ENCODE data around the gene SLCO3A1.

- TF ChIP-seq CTCF (IDR thresholded peaks at IDR 0.05): no peak
- TF ChIP-seq POLR2A (IDR thresholded peaks at IDR 0.05): no peak
Observed at GRCh38 chr15:91947683-91948608, 94.4 kb downstream of the SLCO3A1 start.
